Limb (tissue), 2 donors: ENCODE measurements around the gene OSBPL10.
"Not testable (repeated sequence)": the region's sequence is repeated elsewhere in the genome, so short reads cannot be mapped to it uniquely, and the experiment has no call there.

ENCODE experiments used
- DNase-seq, 2 donors: peaks; one replicate each; pipeline ENCODE4 v3.0.0-alpha.2; 2016; ENCODE audit errors: extremely low spot score in 2 of 2

Gene OSBPL10

DNA sequence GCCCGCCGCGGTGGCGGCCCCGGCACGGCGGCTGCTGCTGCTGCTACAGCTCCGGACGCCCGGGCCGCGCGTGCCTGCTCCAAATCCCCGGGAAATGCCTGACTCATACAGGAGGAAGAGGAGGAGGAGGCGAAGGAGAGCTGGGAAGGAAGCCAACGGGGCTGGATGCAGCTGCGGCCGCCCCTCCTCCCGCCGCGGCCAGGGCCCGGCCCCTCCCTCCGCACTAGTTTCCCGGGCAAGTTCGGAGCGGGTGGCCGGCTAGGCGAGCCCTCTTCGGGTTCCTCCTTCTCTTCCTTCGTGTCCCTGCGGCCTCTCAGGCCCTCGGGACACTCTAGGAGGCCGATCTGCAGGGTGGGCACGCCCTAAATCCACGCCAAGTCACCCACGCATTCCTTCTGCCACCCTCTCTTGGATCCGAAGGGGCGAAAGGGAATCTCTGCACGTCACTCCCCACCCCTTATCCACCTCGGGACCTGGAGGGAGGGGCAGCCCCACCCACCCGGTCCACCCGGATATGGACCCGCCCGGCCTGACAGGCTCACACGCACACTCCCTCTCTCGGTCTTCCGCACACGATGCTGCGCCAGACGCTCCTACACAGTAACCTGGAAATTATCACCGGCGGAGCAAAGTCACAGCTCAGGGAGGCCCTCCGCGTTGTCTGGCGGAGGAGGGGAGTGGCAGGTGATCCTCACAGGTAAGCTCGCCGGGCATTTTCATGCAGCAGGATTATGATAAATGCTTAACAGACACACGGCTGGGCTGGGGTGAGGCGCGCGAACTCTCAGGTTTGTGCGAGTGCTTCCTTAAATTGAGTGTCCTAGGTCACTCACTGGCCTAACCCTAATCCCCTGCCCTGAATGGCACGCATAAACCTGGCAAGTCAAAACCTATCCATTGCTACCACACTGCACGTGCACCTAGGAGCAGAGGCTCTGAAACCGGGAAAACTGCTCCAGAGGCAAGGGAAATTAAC is at the start of gene OSBPL10, which contains the start of gene ZNF860:
TSS of gene OSBPL10 (minus strand) at position 57 of the 976 bp plus-strand sequence. CDS start 83 bp downstream, outside the sequence.
TSS of gene ZNF860 (plus strand) at position 545 of the 976 bp plus-strand sequence. CDS start 7,330 bp downstream, outside the sequence.
- DNase-seq, result peak; percentile 75 to 84

GRCh38 chr3:32026593-32026992 is 45.5 kb upstream of the OSBPL10 start:
- no peak for DNase-seq

GRCh38 chr3:32022947-32023346 is 41.9 kb upstream of the OSBPL10 start:
- no peak for DNase-seq

DNA sequence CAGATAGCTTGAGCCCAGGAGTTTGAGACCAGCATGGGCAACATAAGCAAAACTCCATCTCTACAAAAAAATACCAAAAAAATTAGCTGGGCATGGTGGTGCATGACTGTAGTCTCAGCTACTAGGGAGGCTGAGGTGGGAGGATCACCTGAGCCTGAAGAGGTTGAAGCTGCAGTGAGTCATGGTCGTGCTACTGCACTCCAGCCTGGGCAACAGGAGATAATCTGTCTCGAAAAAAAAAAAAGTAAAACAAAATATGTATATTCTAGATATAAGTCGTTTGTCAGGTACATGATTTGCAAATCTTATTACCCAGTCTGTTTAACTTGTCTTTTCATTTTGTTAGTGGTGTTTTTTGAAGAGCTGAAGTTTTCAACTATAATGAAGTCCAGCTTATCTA is 40.7 kb upstream of the OSBPL10 start:
- no peak for DNase-seq

DNA sequence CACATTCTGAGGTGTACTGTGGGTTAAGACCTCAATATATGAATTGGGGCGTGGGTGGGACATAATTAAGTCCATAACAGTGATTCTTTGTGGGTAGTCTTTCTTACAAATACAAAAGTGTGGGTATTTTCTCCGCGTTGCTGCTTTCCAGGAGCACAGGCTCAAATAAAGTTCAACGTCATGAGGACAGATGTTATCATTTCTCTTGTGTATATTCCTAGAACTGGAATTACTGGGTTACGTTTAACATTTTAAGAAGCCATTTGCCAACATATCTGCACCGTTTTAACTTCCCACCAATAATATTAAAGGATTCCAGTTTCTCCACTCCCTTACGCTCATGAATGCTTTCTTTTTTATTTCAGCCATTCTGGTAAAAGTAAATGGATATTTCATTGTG is 40.1 kb upstream of the OSBPL10 start:
- DNase-seq, result no peak

GRCh38 chr3:32018757-32019564 is 37.9 kb upstream of the OSBPL10 start:
- peak in 1 of 2 donors; percentile 78 for DNase-seq

DNA sequence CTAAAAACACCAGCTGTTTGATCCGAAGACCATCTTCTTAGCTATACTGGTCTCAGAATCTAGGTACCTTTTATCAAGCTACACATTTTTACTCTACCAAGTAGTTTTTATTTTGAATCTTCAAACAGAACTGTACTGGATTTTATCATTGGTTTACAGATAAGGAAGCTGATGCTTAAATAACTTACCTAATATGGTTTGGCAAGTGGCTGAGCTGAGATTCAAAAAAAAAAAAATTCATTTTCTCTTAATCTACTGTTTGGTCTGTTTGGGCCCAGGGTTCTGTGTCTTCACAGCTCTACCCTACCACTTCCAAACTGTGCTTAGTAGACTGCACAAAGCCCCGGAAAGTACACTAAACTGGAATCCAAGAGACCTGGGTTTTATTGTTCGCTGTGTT is 36.2 kb upstream of the OSBPL10 start:
- DNase-seq, result no peak

GRCh38 chr3:32015638-32016037 is 34.6 kb upstream of the OSBPL10 start:
- not testable (repeated sequence) for DNase-seq

DNA sequence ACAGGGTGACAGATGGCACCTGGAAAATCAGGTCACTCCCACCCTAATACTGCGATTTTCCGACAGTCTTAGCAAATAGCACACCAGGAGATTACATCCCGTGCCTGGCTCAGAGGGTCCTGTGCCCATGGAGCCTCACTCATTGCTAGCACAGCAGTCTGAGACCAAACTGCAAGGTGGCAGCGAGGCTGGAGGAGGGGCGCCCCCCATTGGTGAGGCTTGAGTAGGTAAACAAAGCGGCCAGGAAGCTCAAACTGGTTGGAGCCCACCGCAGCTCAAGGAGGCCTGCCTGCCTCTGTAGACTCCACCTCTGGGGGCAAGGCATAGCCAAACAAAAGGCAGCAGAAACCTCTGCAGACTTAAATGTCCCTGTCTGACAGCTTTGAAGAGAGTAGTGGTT is 29.6 kb upstream of the OSBPL10 start:
- not testable (repeated sequence) for DNase-seq

DNA sequence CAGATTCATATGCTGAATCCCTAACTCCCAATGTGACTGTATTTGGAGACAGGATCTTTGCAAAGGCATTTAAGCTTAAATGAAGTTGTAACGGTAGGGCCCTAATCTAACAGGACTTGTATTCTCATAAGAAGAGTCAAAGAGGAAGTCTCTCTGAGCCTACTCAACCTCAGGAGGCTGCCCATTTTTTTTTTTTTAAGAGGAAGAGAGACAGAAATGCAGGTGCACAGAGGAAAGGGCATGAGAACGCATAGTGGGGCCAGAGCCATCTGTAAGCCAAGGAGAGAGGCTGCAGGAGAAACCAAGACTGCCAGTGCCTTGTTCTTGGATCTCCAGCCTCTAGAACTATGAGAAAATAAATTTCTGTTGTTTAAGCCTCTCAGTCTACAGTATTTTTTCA is 28.9 kb upstream of the OSBPL10 start:
- no peak for DNase-seq

GRCh38 chr3:32009101-32009500 is 28.0 kb upstream of the OSBPL10 start:
- no peak for DNase-seq

GRCh38 chr3:32004113-32004765 is 23.2 kb upstream of the OSBPL10 start:
- no peak for DNase-seq

GRCh38 chr3:32003380-32003779 is 22.3 kb upstream of the OSBPL10 start:
- DNase-seq, result no peak

GRCh38 chr3:32002561-32003368 is 21.7 kb upstream of the OSBPL10 start:
- DNase-seq, result no peak

- DNase-seq, result no peak
Observed at GRCh38 chr3:32000877-32001276, 19.8 kb upstream of the OSBPL10 start.

DNA sequence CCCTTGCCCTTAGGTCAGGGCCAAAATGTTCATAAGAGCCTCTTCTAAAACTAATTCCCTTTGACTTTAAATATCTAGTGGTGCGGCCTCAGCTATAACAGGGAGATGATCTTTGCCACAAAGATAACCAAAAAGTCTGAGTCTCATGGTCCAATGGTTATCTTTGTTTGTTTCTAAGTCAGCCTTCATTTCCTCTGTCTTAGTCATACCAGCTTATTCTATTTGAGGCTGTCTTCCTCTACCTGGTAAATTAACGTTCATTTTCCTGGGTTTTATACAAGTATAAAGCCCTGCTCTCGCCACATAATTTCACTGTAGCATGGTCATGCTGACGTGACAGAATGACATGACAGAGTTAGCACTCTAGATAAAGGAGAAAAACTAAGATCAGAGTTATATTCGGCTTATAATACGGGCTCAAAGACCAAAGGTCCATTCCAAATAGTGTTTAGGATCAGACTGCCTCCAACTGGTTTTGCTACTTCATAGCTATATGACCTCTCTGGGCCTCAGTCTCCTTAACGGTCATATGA is 18.9 kb upstream of the OSBPL10 start:
- DNase-seq, result no peak

DNA sequence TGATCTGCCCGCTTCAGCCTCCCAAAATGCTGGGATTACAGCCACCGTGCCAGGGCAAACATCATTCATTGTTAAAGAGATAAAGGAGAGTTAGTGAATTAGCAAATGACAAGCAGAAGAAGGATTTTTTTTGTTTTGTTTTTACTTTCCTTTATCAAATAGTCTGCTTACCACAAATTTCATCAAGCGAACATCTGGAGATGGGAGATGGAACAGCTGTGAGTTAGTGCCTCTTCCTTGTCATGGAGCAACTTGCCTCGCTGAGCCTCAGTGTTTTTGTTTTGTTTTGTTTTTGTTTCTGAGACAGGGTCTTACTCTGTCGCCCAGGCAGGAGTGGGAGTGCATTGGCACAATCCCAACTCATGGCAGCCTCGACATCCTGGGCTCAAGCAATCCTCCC is 16.4 kb upstream of the OSBPL10 start:
- no peak for DNase-seq

GRCh38 chr3:31996195-31996594 is 15.1 kb upstream of the OSBPL10 start:
- no peak for DNase-seq

GRCh38 chr3:31995026-31995425 is 14.0 kb upstream of the OSBPL10 start:
- not testable (repeated sequence) for DNase-seq

- no peak for DNase-seq
Observed at GRCh38 chr3:31993843-31994242, 12.8 kb upstream of the OSBPL10 start.
